NCI-H2227 treated with DMSO at 0.1 percent for 48 hours (cell line): ENCODE data around the gene DPYD.

Source experiments
- DNase-seq: peaks from one replicate; lab custom pipeline; 2025; lab: John Stamatoyannopoulos, UW

The DPYD gene

GRCh38 chr1:97837161-97837560 lies 83.7 kb downstream of the DPYD start:
- DNase-seq, result no peak

- DNase-seq, result no peak
These were observed 85.9 kb downstream of the DPYD start for GRCh38 chr1:97834899-97835298.

- no peak for DNase-seq
These were observed 87.0 kb downstream of the DPYD start for GRCh38 chr1:97833881-97834280.

GRCh38 chr1:97832481-97832880 lies 88.4 kb downstream of the DPYD start:
- DNase-seq, result no peak

- peak; percentile 51 for DNase-seq
These were observed 92.9 kb downstream of the DPYD start for GRCh38 chr1:97827887-97828286.

- peak; percentile 31 for DNase-seq
These were observed 94.0 kb downstream of the DPYD start for GRCh38 chr1:97826820-97827219.

- no peak for DNase-seq
These were observed 96.2 kb downstream of the DPYD start for GRCh38 chr1:97824624-97825023.

- DNase-seq, result no peak
These were observed 96.6 kb downstream of the DPYD start for GRCh38 chr1:97824200-97824599.

GRCh38 chr1:97820470-97821188 lies 100.2 kb downstream of the DPYD start:
- DNase-seq, result peak; percentile 28

GRCh38 chr1:97816927-97817326 lies 103.9 kb downstream of the DPYD start:
- no peak for DNase-seq

- no peak for DNase-seq
These were observed 106.0 kb downstream of the DPYD start for GRCh38 chr1:97814804-97815203.

- no peak for DNase-seq
These were observed 106.7 kb downstream of the DPYD start for GRCh38 chr1:97814121-97814520.

GRCh38 chr1:97812076-97812475 lies 108.8 kb downstream of the DPYD start:
- DNase-seq, result no peak

GRCh38 chr1:97806996-97807520 lies 113.8 kb downstream of the DPYD start:
- DNase-seq, result no peak

- no peak for DNase-seq
These were observed 114.5 kb downstream of the DPYD start for GRCh38 chr1:97806326-97806725.

- no peak for DNase-seq
These were observed 115.7 kb downstream of the DPYD start for GRCh38 chr1:97805093-97805492.

- DNase-seq, result no peak
These were observed 117.8 kb downstream of the DPYD start for GRCh38 chr1:97803026-97803425.

- no peak for DNase-seq
These were observed 118.8 kb downstream of the DPYD start for GRCh38 chr1:97802011-97802410.

GRCh38 chr1:97797403-97798183 lies 123.2 kb downstream of the DPYD start:
- DNase-seq, result no peak

- no peak for DNase-seq
These were observed 124.1 kb downstream of the DPYD start for GRCh38 chr1:97796711-97797110.

GRCh38 chr1:97792655-97793054 lies 128.2 kb downstream of the DPYD start:
- no peak for DNase-seq

GRCh38 chr1:97791251-97791650 lies 129.6 kb downstream of the DPYD start:
- DNase-seq, result no peak

- DNase-seq, result no peak
These were observed 133.6 kb downstream of the DPYD start for GRCh38 chr1:97787231-97787630.
